Naive thymus-derived CD4-positive, alpha-beta T cell (primary cell): ENCODE measurements around the gene SELP. TPM values are rescaled to one million over a fixed set of nuclear protein-coding genes. Genes with fewer than 3 reads are reported as not detected.

Experiments used
- ATAC-seq: fragments of 150-1000 bp; cut with Tn5 transposase; 2 replicates; pipeline ENCODE4 v1.10.0; 2021; ENCODE audit warnings: mild to moderate bottlenecking, moderate library complexity
- CTCF ChIA-PET: fragments of 350-600 bp; sonication (Branson Sonifier 250); formaldehyde crosslinking; loops from one replicate; lab custom pipeline; 2021; ENCODE audit warnings: antibody characterized with exemption; lab: Charles Lee
- POLR2A ChIA-PET: fragments of 350-600 bp; sonication (Branson Sonifier 250); formaldehyde crosslinking; loops from one replicate; lab custom pipeline; 2021; ENCODE audit warnings: antibody characterized with exemption, inconsistent platforms; lab: Charles Lee
- DNase-seq, 9 donors: peaks; one replicate each; pipeline versions ENCODE4 v3.0.0 to v3.0.0-alpha.2; 2020 to 2022; ENCODE audit warnings: mixed read lengths in 1 of 9
- H3K27ac ChIP-seq: one replicate; pipeline ENCODE4 v1.7.0; 2013; ENCODE audit warnings: mild to moderate bottlenecking, low read depth, low read length, moderate library complexity
- H3K27me3 ChIP-seq, 2 donors: one replicate each; pipeline ENCODE4 v1.7.0; 2013; ENCODE audit warnings: low read length in 2 of 2, mild to moderate bottlenecking in 2 of 2, moderate library complexity in 2 of 2; ENCODE audit not compliant: control insufficient read depth in 2 of 2, insufficient read depth in 2 of 2
- H3K36me3 ChIP-seq, 3 experiments: 1 replicate in 2 of 3; 2 replicates in 1 of 3; pipeline ENCODE4 v1.7.0; 2013; ENCODE audit warnings: low read length in 3 of 3, mild to moderate bottlenecking in 3 of 3, moderate library complexity in 1 of 3; ENCODE audit not compliant: insufficient read depth in 3 of 3, control insufficient read depth in 2 of 3
- H3K4me1 ChIP-seq, 2 donors: one replicate each; pipeline ENCODE4 v1.7.0; 2013; ENCODE audit warnings: low read length in 2 of 2, mild to moderate bottlenecking in 2 of 2, moderate library complexity in 1 of 2; ENCODE audit not compliant: control insufficient read depth in 2 of 2, insufficient read depth in 2 of 2
- H3K4me3 ChIP-seq: 2 replicates; pipeline ENCODE4 v1.7.0; 2013; ENCODE audit warnings: mild to moderate bottlenecking, low read length
- H3K9me3 ChIP-seq, 3 experiments: 1 replicate in 2 of 3; 2 replicates in 1 of 3; pipeline ENCODE4 v1.7.0; 2013; ENCODE audit warnings: low read length in 3 of 3; ENCODE audit not compliant: control insufficient read depth in 2 of 3
- H3K27ac Mint-ChIP-seq, 9 donors: one replicate each; pipeline ENCODE4 v1.8.0; 2020 to 2022; ENCODE audit warnings: mixed read lengths in 9 of 9, mild to moderate bottlenecking in 8 of 9, moderate library complexity in 5 of 9, inconsistent platforms in 2 of 9
- H3K27me3 Mint-ChIP-seq, 5 donors: one replicate each; pipeline ENCODE4 v1.8.0; 2021 to 2022; ENCODE audit warnings: mixed read lengths in 5 of 5, mild to moderate bottlenecking in 1 of 5
- H3K36me3 Mint-ChIP-seq, 5 donors: one replicate each; pipeline ENCODE4 v1.8.0; 2020 to 2022; ENCODE audit warnings: mixed read lengths in 5 of 5, mild to moderate bottlenecking in 3 of 5, inconsistent platforms in 1 of 5
- H3K4me1 Mint-ChIP-seq, 7 donors: one replicate each; pipeline ENCODE4 v1.8.0; 2020 to 2022; ENCODE audit warnings: mixed read lengths in 7 of 7, mild to moderate bottlenecking in 3 of 7, inconsistent platforms in 1 of 7
- H3K4me3 Mint-ChIP-seq, 10 donors: one replicate each; pipeline ENCODE4 v1.8.0; 2020 to 2022; ENCODE audit warnings: mild to moderate bottlenecking in 10 of 10, mixed read lengths in 10 of 10, moderate library complexity in 6 of 10, inconsistent platforms in 2 of 10
- H3K9me3 Mint-ChIP-seq, 11 donors: one replicate each; pipeline ENCODE4 v1.8.0; 2020 to 2022; ENCODE audit warnings: mixed read lengths in 11 of 11, mild to moderate bottlenecking in 4 of 11, inconsistent platforms in 1 of 11, moderate library complexity in 1 of 11
- intact Hi-C, 2 donors: fragments of 100-400 bp; cut with micrococcal nuclease; formaldehyde crosslinking; loops; one replicate each; pipeline ENCODE4 v1.15.1; 2023
- polyA plus RNA-seq, 2 donors: library from polyadenylated mRNA; unstranded; fragments of 300-500 nt; fragmentation: Illumina TruSeq; gene quantifications; one replicate each; pipeline ENCODE4 v1.2.3, GENCODE V29; 2021
- total RNA-seq, 6 experiments: library from RNA in 5 of 6; stranded (reverse) in 5 of 6; gene quantifications; 1 replicate in 5 of 6; 2 replicates in 1 of 6; pipeline ENCODE4 v1.2.3 and lab custom pipeline; 2021 to 2026

SELP gene
- total and polyA plus RNA-seq, 7 experiments from 2014 or later = 0.27 to 3.2 (median 1.7) TPM

DNA sequence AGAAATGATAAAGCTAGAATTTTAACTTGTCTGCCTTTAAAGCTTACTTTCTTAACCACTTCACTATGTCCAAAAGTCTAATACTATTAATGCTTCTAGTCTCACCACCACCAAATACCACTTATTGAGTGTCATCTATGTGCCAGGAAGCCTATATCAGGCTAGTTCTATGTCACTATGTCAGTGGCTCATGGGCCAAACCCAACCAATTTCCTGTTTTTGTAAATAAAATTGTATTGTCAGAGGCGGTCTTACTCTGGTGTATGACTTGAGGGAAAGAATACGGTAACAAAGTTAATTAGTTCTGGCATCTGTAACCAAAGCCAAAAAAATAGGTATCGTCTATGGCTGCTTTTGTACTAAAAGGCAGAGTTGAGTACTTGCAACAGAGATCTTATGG lies 58.5 kb downstream of the SELP start:
- DNase-seq (no peak), ATAC-seq (no peak)
- H3K27ac Mint-ChIP-seq = no peak overlapping the region
- H3K4me3 ChIP-seq = no peak overlapping the region
- no peaks in the 10 kb centered on the region for H3K27me3 ChIP-seq
- H3K4me1 ChIP-seq = no peaks in the 10 kb centered on the region
- intact Hi-C loops = no loop called here
- no peak overlapping the region for H3K4me3 Mint-ChIP-seq
- H3K27me3 Mint-ChIP-seq = peaks cover 0 to 5% (median 0%) of the 10 kb centered on the region in 5 donors
- no peaks in the 10 kb centered on the region for H3K36me3 ChIP-seq
- peaks cover 0 to 14% (median 5%) of the 10 kb centered on the region in 5 donors for H3K36me3 Mint-ChIP-seq
- no peaks in the 10 kb centered on the region for H3K9me3 Mint-ChIP-seq
- CTCF ChIA-PET = no interaction called here
- no peak overlapping the region for H3K27ac ChIP-seq
- POLR2A ChIA-PET = interaction anchor here (0.5 kb wide), 1 partner anchor 1344 kb away, joined by 3 read pairs; no protein-coding TSS in a partner anchor
- H3K9me3 ChIP-seq = no peaks in the 10 kb centered on the region
- H3K4me1 Mint-ChIP-seq = peaks cover 0 to 14% (median 4%) of the 10 kb centered on the region in 7 donors

DNA sequence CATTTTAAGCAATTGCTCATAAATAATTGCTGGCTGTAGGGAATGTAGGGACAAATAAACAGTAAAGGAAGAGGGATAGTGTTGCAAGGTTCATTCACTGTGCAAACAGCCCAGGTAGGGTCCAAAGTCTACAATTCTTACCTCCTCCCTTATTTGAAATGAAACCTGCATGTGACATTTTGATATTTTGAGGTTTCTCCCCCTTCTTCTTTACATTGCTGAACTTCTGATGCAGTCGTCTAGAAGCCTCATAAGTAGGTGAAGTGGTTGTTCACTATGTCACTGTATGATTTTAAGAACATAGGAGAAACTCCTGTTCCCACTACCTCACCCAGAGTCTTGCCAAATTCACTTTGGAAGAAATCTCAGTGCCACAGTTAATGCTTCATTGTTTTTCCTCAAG lies 59.8 kb downstream of the SELP start:
- H3K27me3 Mint-ChIP-seq = peaks cover 0 to under 1% (median 0%) of the 10 kb centered on the region in 5 donors

GRCh38 chr1:169568497-169568896 lies 61.4 kb downstream of the SELP start:
- H3K9me3 ChIP-seq = no peaks in the 10 kb centered on the region
- no peak for ATAC-seq
- H3K36me3 ChIP-seq = no peaks in the 10 kb centered on the region
- Mint-ChIP-seq H3K4me3 (no peak overlapping the region), H3K36me3 (peaks cover 8 to 26% (median 10%) of the 10 kb centered on the region in 5 donors), H3K9me3 (peaks cover 0 to 14% (median 9%) of the 10 kb centered on the region in 11 donors), H3K4me1 (peaks cover 5 to 24% (median 11%) of the 10 kb centered on the region in 7 donors), H3K27me3 (no peaks in the 10 kb centered on the region), H3K27ac (no peak overlapping the region)
- CTCF ChIA-PET = interaction anchor here (1.0 to 1.2 kb wide), 2 partner anchors 9 to 16 kb away, joined by 3 to 4 read pairs; no protein-coding TSS in a partner anchor
- H3K27me3 ChIP-seq = no peaks in the 10 kb centered on the region
- H3K27ac ChIP-seq = no peak overlapping the region
- DNase-seq = no peak
- H3K4me3 ChIP-seq = no peak overlapping the region
- POLR2A ChIA-PET = no interaction called here
- H3K4me1 ChIP-seq = peaks cover 0 to 8% of the 10 kb centered on the region in 2 donors
- intact Hi-C loops = no loop called here

More for the DNA sequence above, 59.8 kb downstream of the SELP start:
- ChIA-PET POLR2A (interaction anchor here (0.6 kb wide), 1 partner anchor 12 kb away, joined by 3 read pairs; no protein-coding TSS in a partner anchor), CTCF (no interaction called here)
- Histone ChIP-seq H3K4me1 (peaks cover 0 to 8% of the 10 kb centered on the region in 2 donors), H3K4me3 (no peak overlapping the region), H3K9me3 (no peaks in the 10 kb centered on the region), H3K27ac (no peak overlapping the region), H3K36me3 (no peaks in the 10 kb centered on the region), H3K27me3 (no peaks in the 10 kb centered on the region)
- ATAC-seq (no peak), DNase-seq (no peak)
- peaks cover 0 to 2% (median 0%) of the 10 kb centered on the region in 11 donors for H3K9me3 Mint-ChIP-seq
- peaks cover 5 to 24% (median 11%) of the 10 kb centered on the region in 7 donors for H3K4me1 Mint-ChIP-seq
- intact Hi-C loops = no loop called here
- no peak overlapping the region for H3K27ac Mint-ChIP-seq
- H3K36me3 Mint-ChIP-seq = peaks cover 0 to 13% (median under 1%) of the 10 kb centered on the region in 5 donors
- no peak overlapping the region for H3K4me3 Mint-ChIP-seq

- peaks cover 3 to 15% (median 10%) of the 10 kb centered on the region in 7 donors for H3K4me1 Mint-ChIP-seq
- no peak overlapping the region for H3K4me3 Mint-ChIP-seq
- H3K9me3 Mint-ChIP-seq = peaks cover 0 to 20% (median 12%) of the 10 kb centered on the region in 11 donors
- Histone ChIP-seq H3K36me3 (no peaks in the 10 kb centered on the region), H3K4me3 (no peak overlapping the region), H3K27me3 (no peaks in the 10 kb centered on the region), H3K9me3 (no peaks in the 10 kb centered on the region), H3K27ac (no peak overlapping the region), H3K4me1 (peaks cover 0 to 8% of the 10 kb centered on the region in 2 donors)
- H3K27me3 Mint-ChIP-seq = no peaks in the 10 kb centered on the region
- peak overlapping the region in 2 of 9 donors; percentile 5 to 38 for H3K27ac Mint-ChIP-seq
- POLR2A ChIA-PET = interaction anchor here (0.8 to 1.1 kb wide), 3 partner anchors 132 to 143 kb away, joined by 3 read pairs; no protein-coding TSS in a partner anchor
- intact Hi-C loops = no loop called here
- peaks cover 10 to 24% (median 14%) of the 10 kb centered on the region in 5 donors for H3K36me3 Mint-ChIP-seq
- ATAC-seq (no peak), DNase-seq (no peak)
- CTCF ChIA-PET = interaction anchor here (0.9 to 1.9 kb wide), 2 partner anchors 13 to 147 kb away, joined by 3 to 4 read pairs; no protein-coding TSS in a partner anchor
These were observed 64.3 kb downstream of the SELP start for GRCh38 chr1:169565335-169566271.

GRCh38 chr1:169563650-169564049 lies 66.3 kb downstream of the SELP start:
- CTCF ChIA-PET = no interaction called here
- DNase-seq = no peak

DNA sequence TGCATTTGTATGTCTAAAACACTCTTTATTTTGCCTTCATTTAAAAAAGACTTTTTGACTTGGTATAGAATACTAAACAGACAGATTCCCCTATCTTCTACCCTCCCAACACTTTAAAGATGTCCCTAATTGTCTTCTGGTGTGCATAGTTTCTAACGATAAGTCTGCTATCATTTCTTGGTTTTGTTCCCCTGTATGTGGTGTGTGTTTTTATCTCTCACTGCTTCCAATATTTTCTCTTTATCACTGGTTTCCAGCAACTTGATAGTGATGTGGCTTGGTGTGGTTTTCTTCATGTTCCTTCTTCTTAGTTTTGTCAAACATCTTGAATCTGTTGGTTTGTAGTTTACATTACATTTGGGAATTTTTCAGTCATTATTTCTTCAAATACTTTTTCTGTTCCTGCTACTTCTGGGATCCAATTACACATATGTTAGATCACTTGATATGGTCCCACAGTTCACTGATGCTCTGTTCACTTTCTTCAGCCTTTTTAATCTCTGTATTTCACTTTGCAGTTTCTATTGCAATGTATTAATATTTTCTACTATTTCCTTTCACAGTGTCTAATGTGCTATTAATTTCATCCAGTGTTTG lies 66.8 kb downstream of the SELP start:
- ATAC-seq = no peak
- Mint-ChIP-seq H3K27me3 (no peaks in the 10 kb centered on the region), H3K9me3 (peaks cover 0 to 20% (median 12%) of the 10 kb centered on the region in 11 donors), H3K4me1 (peaks cover 3 to 15% (median 10%) of the 10 kb centered on the region in 7 donors), H3K4me3 (no peak overlapping the region), H3K36me3 (peaks cover 10 to 31% (median 14%) of the 10 kb centered on the region in 5 donors), H3K27ac (no peak overlapping the region)
- Histone ChIP-seq H3K4me3 (no peak overlapping the region), H3K36me3 (no peaks in the 10 kb centered on the region), H3K27me3 (no peaks in the 10 kb centered on the region), H3K27ac (no peak overlapping the region), H3K4me1 (peaks cover 0 to 8% of the 10 kb centered on the region in 2 donors), H3K9me3 (no peaks in the 10 kb centered on the region)
- ChIA-PET POLR2A (no interaction called here), CTCF (no interaction called here)
- DNase-seq = no peak
- intact Hi-C loops = no loop called here

More at GRCh38 chr1:169563650-169564049, 66.3 kb downstream of the SELP start:
- H3K4me3 Mint-ChIP-seq = no peak overlapping the region
- intact Hi-C loops = no loop called here
- POLR2A ChIA-PET = no interaction called here
- peaks cover 0 to 20% (median 12%) of the 10 kb centered on the region in 11 donors for H3K9me3 Mint-ChIP-seq
- H3K36me3 Mint-ChIP-seq = peaks cover 10 to 30% (median 14%) of the 10 kb centered on the region in 5 donors
- Histone ChIP-seq H3K9me3 (no peaks in the 10 kb centered on the region), H3K4me1 (peaks cover 0 to 8% of the 10 kb centered on the region in 2 donors), H3K36me3 (no peaks in the 10 kb centered on the region), H3K4me3 (no peak overlapping the region), H3K27me3 (no peaks in the 10 kb centered on the region), H3K27ac (no peak overlapping the region)
- no peak overlapping the region for H3K27ac Mint-ChIP-seq
- no peak for ATAC-seq
- H3K4me1 Mint-ChIP-seq = peaks cover 3 to 15% (median 10%) of the 10 kb centered on the region in 7 donors
- no peaks in the 10 kb centered on the region for H3K27me3 Mint-ChIP-seq
